Measurements from ENCODE around the gene RACK1.
A peak's percentile ranks its signal among the peaks of the same experiment; 100 is the strongest.

The RACK1 gene

GRCh38 chr5:181195249-181195761 is 48.4 kb downstream of the RACK1 start:
- DNase-seq (ENCODE audit: low read depth) = no peak

- no peak for DNase-seq (ENCODE audit: low read depth)
Observed at GRCh38 chr5:181194489-181195248, 49.0 kb downstream of the RACK1 start.

GRCh38 chr5:181193656-181194055 is 50.0 kb downstream of the RACK1 start:
- no peak for DNase-seq (ENCODE audit: low read depth)

- no peak for DNase-seq (ENCODE audit: low read depth)
Observed at GRCh38 chr5:181192337-181193046, 51.2 kb downstream of the RACK1 start.

- peak; percentile 94 for DNase-seq (ENCODE audit: low read depth)
Observed at GRCh38 chr5:181191526-181192336, 52.0 kb downstream of the RACK1 start.

GRCh38 chr5:181190711-181191525 is 52.8 kb downstream of the RACK1 start:
- no peak for DNase-seq (ENCODE audit: low read depth)

GRCh38 chr5:181189962-181190710 is 53.6 kb downstream of the RACK1 start:
- DNase-seq (ENCODE audit: low read depth) = no peak

- DNase-seq (ENCODE audit: low read depth) = no peak
Observed at GRCh38 chr5:181189363-181189961, 54.2 kb downstream of the RACK1 start.

- DNase-seq (ENCODE audit: low read depth) = peak; percentile 49
Observed at GRCh38 chr5:181188700-181189362, 54.9 kb downstream of the RACK1 start.

- no peak for DNase-seq (ENCODE audit: low read depth)
Observed at GRCh38 chr5:181187500-181188213, 56.0 kb downstream of the RACK1 start.

- no peak for DNase-seq (ENCODE audit: low read depth)
Observed at GRCh38 chr5:181186986-181187499, 56.7 kb downstream of the RACK1 start.
